HS-27A (cell line): ENCODE results near the gene TIRAP.
"Not testable (repeated sequence)": the region's sequence is repeated elsewhere in the genome, so short reads cannot be mapped to it uniquely, and the experiment has no call there.

Experiments used
- DNase-seq: peaks from one replicate; pipeline ENCODE4 v3.0.0-alpha.2; 2012; ENCODE audit warnings: low read depth, missing footprints

The TIRAP gene

DNA sequence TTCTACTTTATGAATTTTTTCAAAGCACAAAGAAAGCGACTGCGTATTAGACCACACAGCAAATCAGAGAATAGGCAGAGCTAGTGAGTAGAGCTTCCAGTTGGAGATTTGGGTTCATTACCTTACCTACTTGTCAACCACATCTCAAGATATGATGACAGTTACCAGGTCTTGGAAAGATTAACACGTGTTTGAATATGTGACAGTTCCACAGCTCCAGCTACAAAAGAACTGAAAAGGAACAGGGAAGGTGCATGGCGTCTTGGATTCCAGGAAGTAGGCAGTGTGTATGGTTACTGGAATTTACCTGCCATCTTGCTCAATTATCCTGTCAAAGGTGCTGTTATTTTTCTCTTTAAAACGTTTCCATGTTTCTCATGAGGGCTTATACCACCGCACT lies 5.3 kb downstream of the TIRAP start:
- DNase-seq, result no peak

DNA sequence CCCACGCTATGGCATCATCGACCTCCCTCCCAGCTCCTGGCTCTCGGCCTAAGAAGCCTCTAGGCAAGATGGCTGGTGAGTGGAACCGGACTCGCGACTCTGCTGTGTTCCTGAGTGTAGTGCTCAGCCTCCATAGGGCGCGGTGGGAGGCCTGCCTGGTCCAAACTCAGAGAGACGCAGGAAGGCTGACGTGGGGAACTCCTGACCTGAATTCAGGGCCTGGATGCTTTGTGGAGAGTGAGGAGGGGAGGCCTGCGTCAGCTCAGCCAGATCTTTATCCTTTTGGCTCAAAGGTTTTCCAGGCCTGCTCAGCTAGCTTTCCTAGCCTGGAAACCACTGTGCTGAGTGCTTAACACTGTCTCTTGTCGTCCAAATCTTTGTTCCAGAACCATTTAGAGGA lies 8.0 kb downstream of the TIRAP start:
- no peak for DNase-seq

DNA sequence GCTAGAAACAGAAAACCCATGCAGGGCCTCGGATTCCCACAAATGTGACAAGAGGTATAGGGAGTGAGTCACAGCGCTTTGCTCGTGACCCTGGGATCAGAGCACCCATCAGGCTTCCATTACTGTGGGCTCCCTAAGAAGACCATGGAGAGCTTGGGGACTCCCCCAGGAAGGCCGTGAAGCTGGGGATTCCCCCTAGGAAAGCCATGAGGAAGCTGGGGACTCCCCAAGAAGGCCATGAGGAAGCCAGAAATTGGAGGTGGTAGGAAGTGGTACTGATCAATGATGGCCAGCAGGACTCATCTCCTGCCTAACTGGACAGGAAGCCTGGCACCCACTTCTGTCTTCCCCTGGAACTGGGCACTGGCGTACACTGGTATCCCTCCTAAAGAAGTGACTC lies 10.8 kb downstream of the TIRAP start:
- DNase-seq, result no peak

DNA sequence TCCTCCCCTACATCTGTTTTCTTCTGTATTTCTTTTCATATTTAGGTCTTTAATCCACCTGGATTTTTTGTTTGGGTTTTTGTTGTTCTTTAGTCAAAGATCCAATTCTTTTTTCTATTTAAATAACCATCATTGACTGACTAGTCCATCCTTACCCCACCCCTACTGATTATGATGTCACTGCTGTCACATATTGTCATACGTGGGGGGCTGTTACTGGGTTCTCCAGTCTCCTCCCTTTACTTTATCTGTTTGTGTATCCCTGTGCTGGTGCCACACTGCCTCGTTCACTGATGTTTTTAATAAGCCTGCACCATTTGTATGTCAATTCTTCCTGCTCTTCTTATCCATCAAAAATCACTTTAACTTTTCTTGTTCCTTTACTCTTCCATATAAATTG lies 14.1 kb downstream of the TIRAP start:
- DNase-seq, result no peak

DNA sequence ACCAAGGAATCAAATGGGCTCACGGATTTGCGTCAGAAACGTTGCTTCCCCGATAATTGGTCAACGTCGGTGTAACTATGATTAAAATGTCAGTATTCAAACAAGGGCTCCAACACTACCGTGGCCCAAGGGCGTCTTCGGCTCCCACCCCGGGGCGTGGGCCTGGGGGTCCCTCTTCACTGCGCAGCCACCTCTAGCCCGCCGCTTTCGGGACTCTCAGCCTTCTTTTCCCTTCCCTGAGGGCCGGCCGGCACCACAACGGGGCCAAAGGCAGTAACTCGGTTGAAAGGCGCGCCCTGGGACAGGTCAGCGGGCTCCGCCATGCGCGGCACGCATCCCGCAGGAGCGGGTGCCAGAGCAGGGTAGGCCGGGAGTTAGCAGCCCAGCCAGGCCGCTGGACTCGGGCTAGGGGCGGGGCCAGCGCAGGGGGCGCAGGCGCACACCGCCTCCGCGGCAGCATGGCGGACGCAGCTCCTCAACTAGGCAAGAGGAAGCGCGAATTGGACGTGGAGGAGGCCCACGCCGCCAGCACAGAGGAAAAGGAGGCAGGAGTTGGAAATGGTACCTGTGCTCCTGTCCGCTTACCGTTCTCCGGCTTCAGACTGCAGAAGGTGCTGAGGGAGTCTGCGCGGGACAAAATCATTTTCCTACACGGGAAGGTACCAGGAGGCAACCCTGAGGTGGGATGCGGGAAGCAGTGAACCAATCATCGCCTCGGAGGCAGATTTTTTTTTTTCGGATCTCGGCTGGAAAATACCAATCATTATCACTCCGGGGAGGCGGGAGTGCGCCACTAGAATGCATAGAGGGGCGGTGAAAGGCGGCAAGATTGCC lies 20.9 kb downstream of the TIRAP start, which contains the start of gene DCPS:
DCPS (plus strand) TSS at position 438 of the 834 bp plus-strand sequence; CDS start at position 459, 21 bp downstream.
- no peak for DNase-seq

DNA sequence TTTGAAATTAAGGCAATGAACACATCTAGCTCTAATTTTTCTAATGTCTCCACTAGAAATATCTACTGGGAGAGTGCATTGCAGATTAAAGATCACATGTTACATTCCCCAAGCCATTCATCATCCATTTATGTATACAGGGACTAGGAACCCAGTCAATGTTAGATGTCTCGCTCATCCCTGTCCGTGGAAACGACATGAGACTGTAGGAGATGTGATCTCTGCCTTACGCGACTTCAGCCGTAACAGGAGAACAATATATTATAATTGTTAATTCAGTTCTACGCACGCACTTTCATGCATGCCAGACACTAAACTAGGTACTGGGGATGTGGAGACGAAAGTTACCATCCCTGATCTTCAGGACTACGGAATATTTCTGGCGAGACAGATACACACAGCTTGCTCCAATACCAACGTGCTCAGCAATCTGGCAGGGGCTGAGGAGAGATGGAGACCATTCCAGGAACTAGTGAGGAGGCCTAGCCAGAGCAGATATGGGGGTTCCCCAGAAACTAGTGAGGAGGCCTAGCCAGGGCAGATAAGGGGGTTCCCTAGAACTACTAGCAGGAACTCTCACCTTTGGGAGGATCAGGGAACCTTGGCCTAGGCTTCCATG lies 21.7 kb downstream of the TIRAP start:
- DNase-seq, result no peak

DNA sequence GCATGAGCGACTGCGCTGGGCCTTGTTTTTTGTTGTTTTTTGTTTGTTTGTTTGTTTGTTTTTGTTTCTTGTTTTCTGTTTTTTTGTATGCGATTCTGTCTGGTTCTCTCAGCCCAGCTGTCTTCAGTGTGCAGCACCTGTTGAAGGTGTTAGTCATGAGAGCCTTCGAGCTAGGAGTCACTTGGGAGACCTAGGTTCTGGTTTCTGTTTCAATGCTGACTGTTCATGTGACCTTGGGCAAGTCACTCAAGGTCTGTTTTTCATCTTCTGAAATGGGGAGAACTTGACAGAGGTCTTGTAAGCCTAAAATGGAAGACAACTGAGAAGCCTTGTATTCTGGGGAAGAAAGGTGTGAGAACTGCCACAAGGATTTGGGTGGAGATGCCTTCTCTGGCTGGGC lies 22.8 kb downstream of the TIRAP start:
- no peak for DNase-seq

DNA sequence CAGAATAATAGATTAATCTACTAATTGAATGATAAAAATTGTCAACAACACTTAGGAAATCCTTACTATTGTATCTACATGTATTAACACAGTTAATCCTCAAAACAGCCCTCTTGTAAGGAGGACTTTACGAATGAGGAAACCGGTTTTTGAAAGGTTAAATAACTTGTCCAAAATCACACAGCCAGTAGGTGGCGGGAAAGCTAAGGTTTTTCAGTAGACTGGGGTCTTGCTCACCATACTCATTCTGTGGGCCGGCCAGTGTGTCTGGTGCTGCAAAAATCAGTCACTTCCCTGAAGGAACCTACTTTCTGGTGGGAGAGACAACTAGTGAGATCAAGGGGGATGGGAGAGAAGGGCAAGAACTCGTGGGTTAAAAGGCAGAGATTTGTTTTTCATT lies 24.8 kb downstream of the TIRAP start:
- DNase-seq, result no peak

DNA sequence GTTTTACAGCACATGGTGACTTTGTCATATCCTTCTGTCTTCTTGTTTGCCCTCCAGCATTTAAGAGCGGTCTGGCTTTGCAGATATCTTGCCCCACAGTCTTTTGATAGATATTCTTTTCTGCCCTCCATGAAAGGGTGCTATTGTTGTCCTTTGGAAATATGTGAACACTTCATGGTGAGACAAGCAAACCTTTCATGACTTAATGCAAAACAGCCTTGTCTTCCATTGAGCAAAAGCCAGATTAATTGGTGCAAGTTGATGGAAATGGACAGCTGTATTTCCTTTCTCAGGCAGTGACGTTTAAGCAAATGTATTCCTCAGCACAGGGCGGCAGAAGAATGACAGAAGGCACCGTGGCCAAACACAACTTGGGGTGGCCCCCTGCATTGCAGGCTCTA lies 25.4 kb downstream of the TIRAP start:
- DNase-seq, result no peak

DNA sequence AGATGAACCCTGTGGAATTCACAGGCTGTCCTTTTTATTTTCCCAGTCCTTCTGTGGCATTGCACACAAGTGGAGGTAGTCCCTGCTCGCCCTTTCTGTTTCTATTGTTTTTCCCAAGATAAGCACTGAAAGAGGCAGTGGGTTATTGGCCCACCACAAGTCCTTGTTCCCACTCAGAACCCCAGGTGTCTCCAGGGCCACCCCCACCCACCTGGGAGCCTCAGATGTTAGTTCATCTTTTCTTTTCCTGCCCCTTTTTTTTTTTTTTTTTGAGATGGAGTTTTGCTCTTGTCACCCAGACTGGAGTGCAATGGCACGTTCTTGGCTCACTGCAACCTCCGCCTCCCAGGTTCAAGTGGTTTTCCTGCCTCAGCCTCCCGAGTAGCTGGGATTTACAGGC lies 25.9 kb downstream of the TIRAP start:
- not testable (repeated sequence) for DNase-seq

DNA sequence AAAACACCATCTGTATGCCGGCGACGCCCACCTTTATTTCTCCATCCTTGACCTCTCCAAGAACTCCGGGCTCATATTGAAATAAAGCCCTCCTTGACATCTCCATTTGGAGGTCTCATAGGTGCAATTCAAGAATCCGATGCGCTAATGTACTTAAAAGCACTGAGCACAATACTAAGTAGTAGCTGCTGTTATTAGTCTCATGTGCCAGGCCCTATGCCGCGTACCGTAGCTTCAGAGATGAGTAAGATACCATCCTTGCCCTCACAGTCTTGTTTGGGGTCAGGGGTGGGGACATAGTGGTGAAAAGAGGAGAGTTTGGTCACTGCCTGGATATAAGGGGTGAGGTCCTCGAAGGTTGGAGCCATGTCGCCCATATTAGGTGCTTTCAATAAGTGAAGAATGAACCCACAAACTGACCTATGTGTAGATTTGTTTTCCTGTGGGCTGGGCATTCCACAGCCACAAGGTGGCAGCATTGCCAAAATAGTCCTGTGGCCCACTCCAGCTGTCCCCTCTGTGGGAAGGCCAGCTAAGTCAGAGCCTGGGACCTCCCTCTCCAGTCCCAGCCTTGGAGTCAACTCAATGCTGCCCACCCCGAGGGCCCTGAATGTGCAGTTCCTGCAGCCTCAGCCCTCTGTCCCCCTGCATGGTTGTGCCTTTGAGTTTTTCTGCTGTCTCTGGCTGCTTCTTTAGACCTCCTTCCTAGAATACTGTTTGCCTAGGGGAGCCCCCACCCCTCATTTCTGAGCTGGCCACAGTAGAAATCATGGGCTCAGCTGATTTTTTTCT lies 27.5 kb downstream of the TIRAP start:
- no peak for DNase-seq

DNA sequence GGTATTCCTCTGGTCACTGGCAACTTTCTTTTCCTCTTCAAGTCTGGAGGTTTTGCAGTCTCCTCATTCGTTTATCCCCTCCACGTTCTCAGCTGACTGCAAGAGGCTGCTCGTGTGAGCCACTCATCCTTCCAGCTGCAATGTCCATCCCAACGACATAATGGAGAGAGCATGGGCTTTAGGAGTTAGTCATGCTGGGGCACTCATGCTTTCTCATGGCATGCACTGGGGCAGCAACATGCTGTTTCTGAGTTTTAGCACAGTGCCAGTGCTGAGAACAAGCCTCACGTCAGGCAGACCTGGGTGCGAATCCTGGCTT lies 28.1 kb downstream of the TIRAP start:
- DNase-seq, result no peak

DNA sequence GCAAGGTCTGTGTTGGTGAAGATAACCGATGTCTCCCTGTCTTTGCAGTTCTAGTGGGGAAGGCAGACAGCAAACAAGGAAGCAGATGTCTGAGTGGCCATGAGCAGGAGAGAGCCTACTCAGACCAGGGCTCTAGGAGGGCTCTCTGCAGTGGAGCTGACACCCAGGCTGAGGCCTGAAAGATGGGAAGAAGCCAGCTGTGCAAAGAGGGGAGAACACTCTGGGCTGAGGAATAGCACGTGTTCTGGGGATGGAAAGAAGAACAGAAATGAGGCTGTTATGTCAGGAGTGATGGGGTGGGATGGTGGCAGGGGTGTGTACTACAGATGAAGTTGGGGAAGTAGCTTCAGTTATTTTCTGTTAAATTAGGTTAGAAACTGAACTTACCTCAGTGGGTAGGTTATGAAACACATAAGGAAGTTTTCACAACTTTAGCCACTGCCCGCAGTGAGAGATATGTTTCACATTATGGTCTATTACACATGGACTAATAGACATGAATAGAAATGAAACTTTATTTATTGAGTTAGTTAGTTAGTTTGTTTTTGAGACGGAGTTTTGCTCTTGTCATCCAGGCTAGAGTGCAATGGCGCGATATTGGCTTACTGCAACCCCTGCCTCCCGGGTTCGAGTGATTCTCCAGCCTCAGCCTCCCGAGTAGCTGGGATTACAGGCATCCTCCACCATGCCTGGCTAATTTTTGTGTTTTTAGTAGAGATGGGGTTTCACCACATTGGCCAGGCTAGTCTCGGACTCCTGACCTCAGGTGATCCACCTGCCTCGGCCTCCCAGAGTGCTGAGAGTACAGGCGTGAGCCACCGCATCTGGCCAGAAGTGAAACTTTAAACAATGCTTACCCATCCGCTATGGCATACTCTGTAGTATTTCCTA lies 28.8 kb downstream of the TIRAP start:
- DNase-seq, result no peak

DNA sequence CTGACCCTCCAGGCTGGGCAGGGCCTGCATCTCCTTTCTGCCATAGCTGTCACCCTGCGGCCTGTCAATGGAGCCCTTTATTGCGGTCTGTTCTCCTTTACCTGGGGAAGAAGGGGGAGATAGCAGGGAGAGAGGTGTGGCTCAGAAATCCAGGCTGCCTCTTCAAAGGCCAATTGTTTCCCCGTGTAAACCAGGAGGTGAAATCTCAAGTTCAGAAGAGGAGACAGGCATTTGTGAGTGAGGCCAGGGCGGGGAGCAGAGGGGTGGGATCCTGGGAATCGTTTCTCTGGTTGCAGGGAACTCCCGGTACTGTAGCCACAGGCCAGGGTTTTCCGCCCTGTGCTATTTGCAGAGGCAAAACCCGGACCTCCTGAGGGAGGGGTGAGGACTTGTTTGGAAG lies 30.1 kb downstream of the TIRAP start:
- no peak for DNase-seq

DNA sequence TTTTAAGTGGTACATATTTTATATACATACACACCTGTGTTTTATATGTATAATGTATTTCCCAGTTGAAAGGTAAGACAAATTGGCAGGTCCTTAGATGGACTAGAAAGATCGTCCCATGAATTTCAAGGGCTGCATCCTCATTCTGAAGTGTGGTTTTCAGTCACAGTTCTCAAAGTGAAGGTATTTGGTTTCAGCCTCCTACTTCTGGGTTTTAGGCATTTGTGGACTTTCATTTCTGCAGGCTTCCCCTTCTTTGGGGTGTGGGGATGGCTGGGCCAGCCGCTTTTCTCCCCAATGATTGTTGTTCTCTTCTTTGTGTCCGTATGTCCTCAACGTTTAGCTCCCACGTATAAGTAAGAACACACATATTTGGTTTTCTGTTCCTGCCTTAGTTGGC lies 30.9 kb downstream of the TIRAP start:
- DNase-seq, result no peak

DNA sequence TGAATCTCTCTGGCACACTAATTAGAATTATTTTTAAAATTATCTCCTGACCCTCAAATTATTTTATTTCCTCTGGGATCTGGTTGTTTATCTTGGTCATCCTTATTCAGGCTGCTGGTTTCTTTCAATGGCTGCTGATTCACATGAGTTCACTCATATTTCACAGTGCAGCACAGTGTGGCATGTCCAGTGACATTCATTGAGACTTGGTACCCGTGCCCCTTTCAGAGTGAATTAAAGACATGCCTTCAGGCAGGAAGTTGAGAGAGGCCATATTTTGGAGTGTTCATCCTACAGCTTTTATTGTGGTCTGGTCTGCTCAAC lies 34.5 kb downstream of the TIRAP start:
- no peak for DNase-seq

DNA sequence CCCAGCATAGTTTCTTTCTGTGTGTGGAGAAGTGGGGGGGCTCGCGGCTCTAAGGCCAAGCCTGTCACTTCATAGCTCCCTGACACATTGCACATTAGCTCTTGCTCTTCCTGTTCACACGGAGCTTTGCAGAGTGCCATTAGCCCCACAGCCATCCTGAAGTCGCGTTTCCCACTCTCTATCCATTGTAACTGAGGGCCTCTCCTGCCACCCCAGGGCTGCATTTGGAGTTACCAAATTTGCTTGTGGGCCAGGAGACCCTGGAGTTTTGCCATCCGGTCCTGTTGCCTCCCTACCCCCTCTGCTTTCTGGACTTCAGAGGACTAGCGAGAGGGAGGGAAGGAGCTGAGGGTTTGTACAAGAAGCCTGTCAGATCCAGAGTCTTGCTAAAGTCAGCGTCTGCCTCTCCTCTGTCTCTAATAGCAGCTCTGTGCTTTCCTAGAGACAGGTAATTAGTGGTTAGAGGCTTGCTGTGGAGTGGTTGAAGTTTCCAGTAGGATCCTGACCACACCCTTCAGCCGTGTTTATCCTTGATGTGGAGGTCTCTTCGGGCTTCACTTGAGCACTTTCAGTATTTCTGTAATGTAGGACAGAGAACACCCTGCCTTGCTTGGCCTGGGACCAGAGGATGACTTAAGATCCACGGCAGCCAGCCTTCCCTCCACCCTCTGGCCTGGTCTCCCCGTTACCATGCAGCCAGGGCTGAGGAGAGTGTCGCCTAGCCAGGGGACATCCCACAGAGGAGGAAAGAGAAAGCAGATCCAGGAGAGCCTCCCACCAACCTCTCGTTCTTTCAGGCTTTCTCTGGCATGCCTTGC lies 35.1 kb downstream of the TIRAP start:
- DNase-seq, result no peak

DNA sequence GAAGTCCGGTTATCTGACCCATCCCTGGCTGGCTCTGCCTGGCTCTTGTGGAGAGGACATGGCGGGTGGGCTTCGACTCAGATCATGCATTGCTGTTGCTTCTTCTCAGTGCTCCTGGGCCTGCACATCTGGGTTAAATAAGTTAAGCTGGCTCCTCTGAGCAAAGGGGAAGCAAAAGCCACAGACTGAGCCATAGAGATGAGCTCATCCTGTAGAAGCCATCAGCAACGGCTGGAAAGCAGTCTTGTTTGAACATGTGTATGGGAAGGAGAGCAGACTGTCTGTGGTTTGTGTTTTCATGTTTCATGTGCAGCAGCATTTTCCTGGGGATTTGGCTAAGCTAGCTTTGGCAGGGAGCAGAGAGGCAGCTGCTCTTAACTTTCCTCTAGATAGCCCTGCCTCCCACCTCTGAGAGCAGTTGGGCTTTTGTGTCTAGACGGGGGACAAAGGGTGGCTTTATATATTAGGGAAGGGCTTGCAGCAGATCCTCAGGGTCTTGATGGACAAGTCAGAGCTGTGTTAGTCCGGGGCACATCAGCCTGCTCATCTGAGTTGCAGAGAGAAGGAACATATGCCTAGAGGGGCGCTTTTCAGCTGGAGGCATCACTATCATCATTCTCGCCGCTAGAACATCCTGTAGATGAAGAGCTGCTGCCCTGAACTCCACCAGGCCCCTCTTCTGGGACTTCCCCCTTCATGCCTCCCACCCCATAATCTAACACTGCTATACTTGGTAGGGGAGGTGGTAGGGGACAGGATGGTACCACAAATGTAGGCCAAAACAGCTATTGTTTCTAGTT lies 35.9 kb downstream of the TIRAP start:
- no peak for DNase-seq

DNA sequence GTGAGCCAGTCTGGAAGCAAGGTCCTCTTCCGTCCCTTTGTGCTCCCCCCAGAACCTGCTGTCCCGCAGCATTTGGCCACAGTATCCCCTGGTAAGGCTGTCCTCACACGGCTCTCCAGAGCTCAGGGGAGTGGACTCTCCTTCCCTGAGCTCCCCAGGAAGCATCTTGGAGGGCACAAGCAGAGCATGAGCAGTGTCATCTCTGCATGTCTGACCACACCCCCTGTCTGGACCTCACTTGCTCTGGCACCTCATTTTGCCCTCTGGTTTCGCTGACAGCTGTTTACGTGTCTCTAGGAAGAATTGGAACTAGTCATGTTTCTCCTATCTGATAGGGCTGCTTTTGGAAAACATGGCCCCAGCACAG lies 36.5 kb downstream of the TIRAP start:
- DNase-seq, result no peak

DNA sequence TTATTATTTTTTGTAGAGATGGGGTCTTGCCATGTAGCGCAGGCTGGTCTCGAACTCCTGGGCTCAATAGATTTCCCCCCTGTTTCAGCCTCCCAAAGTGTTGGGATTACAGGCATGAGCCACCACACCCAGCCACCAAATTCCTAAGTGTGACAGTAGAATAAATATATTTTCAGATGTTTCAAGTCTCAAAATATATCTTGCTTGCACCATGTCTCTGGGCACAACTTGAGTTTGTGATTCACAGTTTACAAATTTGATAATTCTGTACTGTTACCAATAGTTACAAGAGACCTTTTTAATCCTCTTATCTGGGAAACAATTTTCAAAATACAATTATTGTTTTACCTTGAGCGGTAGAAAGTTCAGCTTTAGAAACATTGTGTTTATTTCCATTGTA lies 40.1 kb downstream of the TIRAP start:
- DNase-seq, result no peak
